ENCODE results near the gene NDUFS1. TPM values are rescaled to one million over a fixed set of nuclear protein-coding genes. Genes with fewer than 3 reads are reported as not detected.
"Not testable (repeated sequence)": the region's sequence is repeated elsewhere in the genome, so short reads cannot be mapped to it uniquely, and the experiment has no call there.

The NDUFS1 gene
- total RNA-seq, 4 donors from 2014 or later = 74.6 to 96.2 (median 86.0) TPM

GRCh38 chr2:206115026-206115578 is 44.1 kb downstream of the NDUFS1 start:
- ATAC-seq (ENCODE audit: low FRiP score) = no peak
- no peak for TF ChIP-seq CTCF (IDR thresholded peaks at IDR 0.05)
- no peak for DNase-seq (ENCODE audit: low spot score)

GRCh38 chr2:206112846-206113547 is 46.2 kb downstream of the NDUFS1 start:
- no peak for TF ChIP-seq CTCF (IDR thresholded peaks at IDR 0.05)
- ATAC-seq (ENCODE audit: low FRiP score) = no peak
- DNase-seq (ENCODE audit: low spot score) = no peak

GRCh38 chr2:206112108-206112507 is 47.1 kb downstream of the NDUFS1 start:
- DNase-seq (ENCODE audit: low spot score) (no peak), ATAC-seq (ENCODE audit: low FRiP score) (no peak)
- TF ChIP-seq CTCF (IDR thresholded peaks at IDR 0.05) = no peak

GRCh38 chr2:206108713-206109112 is 50.5 kb downstream of the NDUFS1 start:
- DNase-seq (ENCODE audit: low spot score) (no peak), ATAC-seq (ENCODE audit: low FRiP score) (no peak)
- TF ChIP-seq CTCF (IDR thresholded peaks at IDR 0.05) = no peak

- DNase-seq (ENCODE audit: low spot score) (no peak), ATAC-seq (ENCODE audit: low FRiP score) (no peak)
- no peak for TF ChIP-seq CTCF (IDR thresholded peaks at IDR 0.05)
These were observed 53.7 kb downstream of the NDUFS1 start for GRCh38 chr2:206105541-206105940.

- DNase-seq (ENCODE audit: low spot score) (no peak), ATAC-seq (ENCODE audit: low FRiP score) (no peak)
- TF ChIP-seq CTCF (IDR thresholded peaks at IDR 0.05) = no peak
These were observed 54.2 kb downstream of the NDUFS1 start for GRCh38 chr2:206105038-206105437.

GRCh38 chr2:206098872-206099271 is 60.4 kb downstream of the NDUFS1 start:
- not testable (repeated sequence) for DNase-seq (ENCODE audit: low spot score); ATAC-seq (ENCODE audit: low FRiP score)

Data from omental fat pad (tissue), 4 donors.